K562 (cell line): ENCODE data around the gene PPIA. TPM values are rescaled to one million over a fixed set of nuclear protein-coding genes. Genes with fewer than 3 reads are reported as not detected.
A peak's percentile ranks its signal among the peaks of the same experiment; 100 is the strongest.

Source experiments
- EGR1 ChIP-seq: fragments of 450-650 bp; conservative IDR thresholded peaks from 2 replicates; pipeline ENCODE4 v1.6.1; 2017; ENCODE audit warnings: mild to moderate bottlenecking
- GABPB2 ChIP-seq: fragments of 250-450 bp; sonication (Bioruptor Pico); conservative IDR thresholded peaks from 2 replicates; pipeline ENCODE4 v1.5.1; 2021; ENCODE audit warnings: mild to moderate bottlenecking
- HCFC1 ChIP-seq: IDR thresholded peaks from 2 replicates; pipeline ENCODE4 v1.6.1; 2012; ENCODE audit warnings: low read depth, low read length, improper control_type of control experiment
- HNRNPL ChIP-seq: fragments of 200-400 bp; formaldehyde crosslinking; IDR thresholded peaks from 2 replicates; pipeline ENCODE4 v1.6.1; 2017; ENCODE audit warnings: low read depth, mild to moderate bottlenecking, low read length
- JUND ChIP-seq, 2 experiments: IDR thresholded peaks; 2 replicates in 1 of 2; 3 replicates in 1 of 2; pipeline ENCODE4 v1.6.1; 2011; ENCODE audit warnings: borderline replicate concordance in 2 of 2, low read depth in 2 of 2, low read length in 2 of 2, improper control_type of control experiment in 1 of 2, missing biosample characterization in 1 of 2, missing genetic modification characterization in 1 of 2, missing genetic modification reagents in 1 of 2
- KHSRP ChIP-seq: fragments of 450-650 bp; IDR thresholded peaks from 2 replicates; pipeline ENCODE4 v1.6.1; 2017
- MXD1 ChIP-seq: fragments of 250-450 bp; sonication (Bioruptor Pico); IDR thresholded peaks from 2 replicates; pipeline ENCODE4 v1.8.0; 2021; ENCODE audit warnings: borderline replicate concordance, mild to moderate bottlenecking, moderate library complexity; ENCODE audit not compliant: poor library complexity, severe bottlenecking
- NONO ChIP-seq, 2 experiments: fragments of 200-400 bp in 1 of 2; fragments of 450-650 bp in 1 of 2; formaldehyde crosslinking in 1 of 2; IDR thresholded peaks; 2 replicates each; pipeline ENCODE4 v1.6.1; 2017; ENCODE audit warnings: low read depth in 2 of 2, mild to moderate bottlenecking in 2 of 2, moderate library complexity in 2 of 2, low read length in 1 of 2
- NR2F6 ChIP-seq: fragments of 450-650 bp; formaldehyde crosslinking; IDR thresholded peaks from 2 replicates; pipeline ENCODE4 v1.4.0; 2020; ENCODE audit warnings: mild to moderate bottlenecking
- RBFOX2 ChIP-seq: fragments of 200-400 bp; formaldehyde crosslinking; IDR thresholded peaks from 2 replicates; pipeline ENCODE4 v1.6.1; 2017; ENCODE audit warnings: low read depth, mild to moderate bottlenecking, low read length, moderate library complexity
- RUNX1 ChIP-seq: sonication (generic); IDR thresholded peaks from 2 replicates; pipeline ENCODE4 v1.6.1; 2016; ENCODE audit warnings: antibody characterized with exemption, low read depth
- TCF3 ChIP-seq: sonication (generic); formaldehyde crosslinking; IDR thresholded peaks from 2 replicates; pipeline ENCODE4 v1.4.0; 2020; ENCODE audit warnings: mild to moderate bottlenecking, missing genetic modification reagents
- XRCC3 ChIP-seq: fragments of 450-650 bp; IDR thresholded peaks from 2 replicates; pipeline ENCODE4 v1.6.1; 2017; ENCODE audit warnings: mild to moderate bottlenecking, moderate library complexity
- polyA plus RNA-seq, 8 experiments: library from polyadenylated mRNA; depleted of rRNA in 4 of 8; stranded (reverse) in 5 of 8; unstranded in 3 of 8; fragments of >200 nt; fragmentation: Nextera tagmentation in 2 of 8; fragmentation: Illumina TruSeq in 1 of 8; extraction: Ambion mirVana in 2 of 8; extraction: Trizol in 1 of 8; gene quantifications; 2 replicates each; pipeline versions ENCODE4 v1.2.1 to v1.2.3, GENCODE V29; 2011 to 2014; ENCODE audit warnings: inconsistent platforms in 1 of 8, missing spikeins in 1 of 8
- total RNA-seq, 7 experiments: library from RNA; depleted of rRNA in 6 of 7; stranded (reverse); fragments of >200 nt in 6 of 7; fragmentation: Illumina TruSeq in 2 of 7; extraction: Trizol in 2 of 7; gene quantifications; 2 replicates each; pipeline versions ENCODE4 v1.2.1 to v1.2.3, GENCODE V29; 2011 to 2021; ENCODE audit warnings: low replicate concordance in 1 of 7
- TF ChIP-seq, protein P1 (sequence below), 3 experiments: fragments of 200-800 bp in 1 of 3; fragments of 250-450 bp in 1 of 3; fragments of 450-650 bp in 1 of 3; sonication (Bioruptor Pico) in 1 of 3; sonication (Bioruptor generic) in 1 of 3; formaldehyde crosslinking in 1 of 3; IDR thresholded peaks; 2 replicates each; pipeline versions ENCODE4 v1.6.1 to v1.8.0; 2016 to 2022; ENCODE audit warnings: mild to moderate bottlenecking in 2 of 3, missing genetic modification characterization in 2 of 3, missing compliant biosample characterization in 1 of 3, moderate library complexity in 1 of 3
- TF ChIP-seq, protein P2 (sequence below): fragments of 450-650 bp; IDR thresholded peaks from 2 replicates; pipeline ENCODE4 v1.6.1; 2017; ENCODE audit warnings: antibody characterized with exemption, mild to moderate bottlenecking
- TF ChIP-seq, protein P3 (sequence below): fragments of 450-650 bp; formaldehyde crosslinking; IDR thresholded peaks from 2 replicates; pipeline ENCODE4 v1.4.0; 2022; ENCODE audit warnings: missing genetic modification characterization

Gene PPIA
- total and polyA plus RNA-seq, 9 of the 15 experiments (the other 6 are each of a cell fraction or from before 2014, with no cell fraction given): 2,583 to 7,504 (median 3,973) TPM

- TF ChIP-seq, protein P1, sequence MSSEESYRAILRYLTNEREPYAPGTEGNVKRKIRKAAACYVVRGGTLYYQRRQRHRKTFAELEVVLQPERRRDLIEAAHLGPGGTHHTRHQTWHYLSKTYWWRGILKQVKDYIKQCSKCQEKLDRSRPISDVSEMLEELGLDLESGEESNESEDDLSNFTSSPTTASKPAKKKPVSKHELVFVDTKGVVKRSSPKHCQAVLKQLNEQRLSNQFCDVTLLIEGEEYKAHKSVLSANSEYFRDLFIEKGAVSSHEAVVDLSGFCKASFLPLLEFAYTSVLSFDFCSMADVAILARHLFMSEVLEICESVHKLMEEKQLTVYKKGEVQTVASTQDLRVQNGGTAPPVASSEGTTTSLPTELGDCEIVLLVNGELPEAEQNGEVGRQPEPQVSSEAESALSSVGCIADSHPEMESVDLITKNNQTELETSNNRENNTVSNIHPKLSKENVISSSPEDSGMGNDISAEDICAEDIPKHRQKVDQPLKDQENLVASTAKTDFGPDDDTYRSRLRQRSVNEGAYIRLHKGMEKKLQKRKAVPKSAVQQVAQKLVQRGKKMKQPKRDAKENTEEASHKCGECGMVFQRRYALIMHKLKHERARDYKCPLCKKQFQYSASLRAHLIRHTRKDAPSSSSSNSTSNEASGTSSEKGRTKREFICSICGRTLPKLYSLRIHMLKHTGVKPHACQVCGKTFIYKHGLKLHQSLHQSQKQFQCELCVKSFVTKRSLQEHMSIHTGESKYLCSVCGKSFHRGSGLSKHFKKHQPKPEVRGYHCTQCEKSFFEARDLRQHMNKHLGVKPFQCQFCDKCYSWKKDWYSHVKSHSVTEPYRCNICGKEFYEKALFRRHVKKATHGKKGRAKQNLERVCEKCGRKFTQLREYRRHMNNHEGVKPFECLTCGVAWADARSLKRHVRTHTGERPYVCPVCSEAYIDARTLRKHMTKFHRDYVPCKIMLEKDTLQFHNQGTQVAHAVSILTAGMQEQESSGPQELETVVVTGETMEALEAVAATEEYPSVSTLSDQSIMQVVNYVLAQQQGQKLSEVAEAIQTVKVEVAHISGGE (CRISPR knock-in tag; IDR thresholded peaks at IDR 0.05): peak in 1 of 3 experiments; percentile 69; a peak in 1 of 6 replicates
- TF ChIP-seq MXD1 (CRISPR knock-in tag) (no peak), KHSRP (no peak), EGR1 (peak; percentile 61), XRCC3 (no peak), HNRNPL (no peak), RUNX1 (no peak), JUND (IDR thresholded peaks at IDR 0.05; ENCODE audit: borderline replicate concordance, low read depth, low read length) (no peak), JUND (tag; IDR thresholded peaks at IDR 0.05; ENCODE audit: borderline replicate concordance, low read depth, low read length) (no peak), RBFOX2 (peak; percentile 68), HCFC1 (peak; percentile 61), NONO (IDR thresholded peaks at IDR 0.05; ENCODE audit: low read depth in 2 of 2, low read length in 1 of 2) (peak in 1 of 2 experiments; percentile 84; a peak in 3 of 4 replicates), GABPB2 (no peak), TCF3 (CRISPR knock-in tag) (no peak), NR2F6 (no peak)
- TF ChIP-seq, protein P2, sequence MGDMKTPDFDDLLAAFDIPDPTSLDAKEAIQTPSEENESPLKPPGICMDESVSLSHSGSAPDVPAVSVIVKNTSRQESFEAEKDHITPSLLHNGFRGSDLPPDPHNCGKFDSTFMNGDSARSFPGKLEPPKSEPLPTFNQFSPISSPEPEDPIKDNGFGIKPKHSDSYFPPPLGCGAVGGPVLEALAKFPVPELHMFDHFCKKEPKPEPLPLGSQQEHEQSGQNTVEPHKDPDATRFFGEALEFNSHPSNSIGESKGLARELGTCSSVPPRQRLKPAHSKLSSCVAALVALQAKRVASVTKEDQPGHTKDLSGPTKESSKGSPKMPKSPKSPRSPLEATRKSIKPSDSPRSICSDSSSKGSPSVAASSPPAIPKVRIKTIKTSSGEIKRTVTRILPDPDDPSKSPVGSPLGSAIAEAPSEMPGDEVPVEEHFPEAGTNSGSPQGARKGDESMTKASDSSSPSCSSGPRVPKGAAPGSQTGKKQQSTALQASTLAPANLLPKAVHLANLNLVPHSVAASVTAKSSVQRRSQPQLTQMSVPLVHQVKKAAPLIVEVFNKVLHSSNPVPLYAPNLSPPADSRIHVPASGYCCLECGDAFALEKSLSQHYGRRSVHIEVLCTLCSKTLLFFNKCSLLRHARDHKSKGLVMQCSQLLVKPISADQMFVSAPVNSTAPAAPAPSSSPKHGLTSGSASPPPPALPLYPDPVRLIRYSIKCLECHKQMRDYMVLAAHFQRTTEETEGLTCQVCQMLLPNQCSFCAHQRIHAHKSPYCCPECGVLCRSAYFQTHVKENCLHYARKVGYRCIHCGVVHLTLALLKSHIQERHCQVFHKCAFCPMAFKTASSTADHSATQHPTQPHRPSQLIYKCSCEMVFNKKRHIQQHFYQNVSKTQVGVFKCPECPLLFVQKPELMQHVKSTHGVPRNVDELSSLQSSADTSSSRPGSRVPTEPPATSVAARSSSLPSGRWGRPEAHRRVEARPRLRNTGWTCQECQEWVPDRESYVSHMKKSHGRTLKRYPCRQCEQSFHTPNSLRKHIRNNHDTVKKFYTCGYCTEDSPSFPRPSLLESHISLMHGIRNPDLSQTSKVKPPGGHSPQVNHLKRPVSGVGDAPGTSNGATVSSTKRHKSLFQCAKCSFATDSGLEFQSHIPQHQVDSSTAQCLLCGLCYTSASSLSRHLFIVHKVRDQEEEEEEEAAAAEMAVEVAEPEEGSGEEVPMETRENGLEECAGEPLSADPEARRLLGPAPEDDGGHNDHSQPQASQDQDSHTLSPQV: 0 out of 2 replicates have a peak, but pooled peaks have one; percentile 6
- TF ChIP-seq, protein P3, sequence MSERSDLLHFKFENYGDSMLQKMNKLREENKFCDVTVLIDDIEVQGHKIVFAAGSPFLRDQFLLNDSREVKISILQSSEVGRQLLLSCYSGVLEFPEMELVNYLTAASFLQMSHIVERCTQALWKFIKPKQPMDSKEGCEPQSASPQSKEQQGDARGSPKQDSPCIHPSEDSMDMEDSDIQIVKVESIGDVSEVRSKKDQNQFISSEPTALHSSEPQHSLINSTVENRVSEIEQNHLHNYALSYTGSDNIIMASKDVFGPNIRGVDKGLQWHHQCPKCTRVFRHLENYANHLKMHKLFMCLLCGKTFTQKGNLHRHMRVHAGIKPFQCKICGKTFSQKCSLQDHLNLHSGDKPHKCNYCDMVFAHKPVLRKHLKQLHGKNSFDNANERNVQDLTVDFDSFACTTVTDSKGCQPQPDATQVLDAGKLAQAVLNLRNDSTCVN (CRISPR knock-in tag): no peak
These were observed 48.2 kb upstream of the PPIA start, which contains the start of gene ZMIZ2 (continued) for GRCh38 chr7:44748045-44748947.
